PC-9 (cell line): ENCODE measurements around the gene FAM83G. TPM values are rescaled to one million over a fixed set of nuclear protein-coding genes. Genes with fewer than 3 reads are reported as not detected.

Experiments
- BruUV-seq: library from RNA; stranded (reverse); fragments of 400-500 nt; replicated peaks from 2 replicates; lab custom pipeline; 2021; lab: Mats Ljungman, UMichigan
- CTCF ChIA-PET: fragments of 300-600 bp; sonication (Branson Sonifier 250); formaldehyde crosslinking; loops from one replicate; lab custom pipeline; 2022; ENCODE audit warnings: antibody characterized with exemption; lab: Charles Lee
- POLR2A ChIA-PET: fragments of 300-600 bp; sonication (Branson Sonifier 250); formaldehyde crosslinking; loops from one replicate; lab custom pipeline; 2022; ENCODE audit warnings: antibody characterized with exemption; ENCODE audit not compliant: unreplicated experiment; lab: Charles Lee
- DNase-seq, 2 experiments: peaks; one replicate each; pipeline versions ENCODE4 v3.0.0 to v3.0.0-alpha.2; 2015 to 2022; ENCODE audit warnings: mixed read lengths in 1 of 2
- H2AFZ ChIP-seq: fragments of 200-600 bp; sonication (generic); 2 replicates; pipeline ENCODE4 v1.8.1; 2017; ENCODE audit warnings: antibody characterized with exemption
- H3F3A ChIP-seq: fragments of 200-600 bp; sonication (generic); 2 replicates; pipeline ENCODE4 v1.8.1; 2017; ENCODE audit warnings: antibody characterized with exemption, mild to moderate bottlenecking, low read depth; ENCODE audit not compliant: insufficient read depth
- H3K27ac ChIP-seq: fragments of 200-600 bp; sonication (generic); 2 replicates; pipeline ENCODE4 v1.6.1; 2016; ENCODE audit warnings: mixed run types
- H3K27me3 ChIP-seq: fragments of 200-600 bp; sonication (generic); 2 replicates; pipeline ENCODE4 v1.6.1; 2016; ENCODE audit warnings: low read depth, mixed run types; ENCODE audit not compliant: insufficient read depth
- H3K36me3 ChIP-seq: fragments of 200-600 bp; sonication (generic); 2 replicates; pipeline ENCODE4 v1.6.1; 2016; ENCODE audit warnings: low read depth, mixed run types
- H3K4me1 ChIP-seq: fragments of 200-600 bp; sonication (generic); replicated peaks from 2 replicates; pipeline ENCODE4 v1.6.1; 2016; ENCODE audit warnings: mixed run types; ENCODE audit not compliant: insufficient read depth
- H3K4me2 ChIP-seq: fragments of 200-600 bp; sonication (generic); 2 replicates; pipeline ENCODE4 v1.6.1; 2017; ENCODE audit warnings: mixed run types
- H3K4me3 ChIP-seq: fragments of 200-600 bp; sonication (generic); 2 replicates; pipeline ENCODE4 v1.6.1; 2016; ENCODE audit warnings: mixed run types
- H3K79me2 ChIP-seq: fragments of 200-600 bp; sonication (generic); 2 replicates; pipeline ENCODE4 v1.6.1; 2017; ENCODE audit warnings: low read depth, mixed run types
- H3K9me2 ChIP-seq: fragments of 200-600 bp; sonication (generic); 2 replicates; pipeline ENCODE4 v1.8.1; 2017; ENCODE audit warnings: mild to moderate bottlenecking; ENCODE audit not compliant: insufficient read depth
- H3K9me3 ChIP-seq: fragments of 200-600 bp; sonication (generic); 2 replicates; pipeline ENCODE4 v1.8.1; 2016; ENCODE audit warnings: low read depth; ENCODE audit not compliant: insufficient read depth
- H4K20me1 ChIP-seq: fragments of 200-600 bp; sonication (generic); 2 replicates; pipeline ENCODE4 v1.8.1; 2017; ENCODE audit not compliant: insufficient read depth
- EZH2 ChIP-seq: fragments of 200-600 bp; sonication (generic); IDR thresholded peaks from 2 replicates; pipeline ENCODE4 v1.8.0; 2017; ENCODE audit warnings: antibody characterized with exemption, low read depth
- intact Hi-C: fragments of 100-400 bp; cut with micrococcal nuclease; formaldehyde crosslinking; loops from one replicate; pipeline ENCODE4 v1.10.0; 2022; ENCODE audit not compliant: unreplicated experiment
- total RNA-seq: library from RNA; stranded (reverse); gene quantifications from 2 replicates; pipeline ENCODE4 v1.2.3, GENCODE V29; 2021
- TF ChIP-seq, protein P1 (sequence below): fragments of 200-600 bp; sonication (generic); conservative IDR thresholded peaks from 2 replicates; pipeline ENCODE4 v1.6.1; 2017; ENCODE audit warnings: mixed run types, antibody characterized with exemption, mild to moderate bottlenecking, moderate library complexity

Gene FAM83G
- total RNA-seq, 1 experiment from 2014 or later = 30.2 TPM

DNA sequence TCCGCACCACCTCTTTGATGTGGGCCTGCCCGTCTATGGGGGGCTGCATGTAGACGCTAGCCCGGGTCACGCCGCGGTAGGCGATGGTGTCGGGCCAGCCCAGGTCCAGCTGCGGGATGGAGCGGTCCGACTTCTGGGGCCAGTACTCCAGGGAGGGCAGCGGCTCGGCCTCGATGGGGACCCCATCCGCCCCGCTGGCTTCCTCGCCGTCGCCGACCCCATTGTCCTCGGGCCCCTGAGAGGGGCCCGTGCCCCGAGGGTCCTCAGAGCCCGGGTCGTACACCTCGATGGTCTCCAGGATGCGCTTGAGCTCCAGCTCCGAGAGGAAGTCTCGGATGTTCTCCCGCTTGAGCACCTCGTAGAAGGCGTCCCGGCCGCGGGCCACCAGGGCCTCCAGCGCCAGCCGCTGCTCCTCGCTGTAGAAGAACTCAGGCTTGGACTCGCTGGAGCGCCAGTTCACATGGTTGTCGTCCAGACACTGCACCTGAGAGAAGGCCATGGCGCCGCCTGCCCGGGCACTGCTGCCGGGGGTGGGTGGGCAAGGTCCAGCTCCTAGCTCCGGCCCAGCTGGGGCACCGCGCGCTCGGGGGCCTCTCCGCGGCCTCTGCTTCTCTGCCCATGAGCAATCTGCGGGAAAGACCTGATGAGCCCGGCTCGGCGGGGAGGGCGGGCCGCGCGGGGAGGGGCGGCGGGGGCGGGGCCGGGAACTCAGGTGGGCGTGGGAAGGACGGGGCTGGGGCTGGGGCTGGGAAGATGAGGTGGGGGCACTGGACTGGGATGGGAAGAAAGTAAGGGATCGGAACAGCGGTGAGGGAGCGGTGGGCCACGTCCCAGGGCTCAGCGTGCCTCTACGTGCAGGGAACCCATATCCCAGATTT, 782 bp downstream of the FAM83G start:
- peak in 1 of 2 experiments; percentile 69 for DNase-seq
- ChIA-PET CTCF (no interaction called here), POLR2A (interaction anchor here (0.6 to 1.0 kb wide), 4 partner anchors 34 to 641 kb away, joined by 3 to 9 read pairs (median 4); no protein-coding TSS in a partner anchor)
- Histone ChIP-seq H4K20me1 (peaks cover 51% of the 10 kb centered on the region), H3K4me1 (peaks cover 37% of the 10 kb centered on the region), H3K9me2 (no peaks in the 10 kb centered on the region), H3F3A (peaks cover 20% of the 10 kb centered on the region; the same call in 1 of the 2 replicates), H3K79me2 (peaks cover 49% of the 10 kb centered on the region), H3K9me3 (no peaks in the 10 kb centered on the region), H3K36me3 (peaks cover 20% of the 10 kb centered on the region; the same call in 1 of the 2 replicates), H2AFZ (peak overlapping the region; percentile 82), H3K27ac (peak overlapping the region; percentile 63), H3K4me2 (peak overlapping the region; percentile 98), H3K27me3 (no peaks in the 10 kb centered on the region), H3K4me3 (peak overlapping the region; percentile 88)
- intact Hi-C loops = loop anchor here (2.0 to 5.0 kb wide), 2 partner anchors 35 to 146 kb away; partner anchors contain the start of gene PRPSAP2
- TF ChIP-seq, protein P1, sequence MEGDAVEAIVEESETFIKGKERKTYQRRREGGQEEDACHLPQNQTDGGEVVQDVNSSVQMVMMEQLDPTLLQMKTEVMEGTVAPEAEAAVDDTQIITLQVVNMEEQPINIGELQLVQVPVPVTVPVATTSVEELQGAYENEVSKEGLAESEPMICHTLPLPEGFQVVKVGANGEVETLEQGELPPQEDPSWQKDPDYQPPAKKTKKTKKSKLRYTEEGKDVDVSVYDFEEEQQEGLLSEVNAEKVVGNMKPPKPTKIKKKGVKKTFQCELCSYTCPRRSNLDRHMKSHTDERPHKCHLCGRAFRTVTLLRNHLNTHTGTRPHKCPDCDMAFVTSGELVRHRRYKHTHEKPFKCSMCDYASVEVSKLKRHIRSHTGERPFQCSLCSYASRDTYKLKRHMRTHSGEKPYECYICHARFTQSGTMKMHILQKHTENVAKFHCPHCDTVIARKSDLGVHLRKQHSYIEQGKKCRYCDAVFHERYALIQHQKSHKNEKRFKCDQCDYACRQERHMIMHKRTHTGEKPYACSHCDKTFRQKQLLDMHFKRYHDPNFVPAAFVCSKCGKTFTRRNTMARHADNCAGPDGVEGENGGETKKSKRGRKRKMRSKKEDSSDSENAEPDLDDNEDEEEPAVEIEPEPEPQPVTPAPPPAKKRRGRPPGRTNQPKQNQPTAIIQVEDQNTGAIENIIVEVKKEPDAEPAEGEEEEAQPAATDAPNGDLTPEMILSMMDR = no peak
- TF ChIP-seq EZH2 = no peak
- no TSS peak for BruUV-seq

DNA sequence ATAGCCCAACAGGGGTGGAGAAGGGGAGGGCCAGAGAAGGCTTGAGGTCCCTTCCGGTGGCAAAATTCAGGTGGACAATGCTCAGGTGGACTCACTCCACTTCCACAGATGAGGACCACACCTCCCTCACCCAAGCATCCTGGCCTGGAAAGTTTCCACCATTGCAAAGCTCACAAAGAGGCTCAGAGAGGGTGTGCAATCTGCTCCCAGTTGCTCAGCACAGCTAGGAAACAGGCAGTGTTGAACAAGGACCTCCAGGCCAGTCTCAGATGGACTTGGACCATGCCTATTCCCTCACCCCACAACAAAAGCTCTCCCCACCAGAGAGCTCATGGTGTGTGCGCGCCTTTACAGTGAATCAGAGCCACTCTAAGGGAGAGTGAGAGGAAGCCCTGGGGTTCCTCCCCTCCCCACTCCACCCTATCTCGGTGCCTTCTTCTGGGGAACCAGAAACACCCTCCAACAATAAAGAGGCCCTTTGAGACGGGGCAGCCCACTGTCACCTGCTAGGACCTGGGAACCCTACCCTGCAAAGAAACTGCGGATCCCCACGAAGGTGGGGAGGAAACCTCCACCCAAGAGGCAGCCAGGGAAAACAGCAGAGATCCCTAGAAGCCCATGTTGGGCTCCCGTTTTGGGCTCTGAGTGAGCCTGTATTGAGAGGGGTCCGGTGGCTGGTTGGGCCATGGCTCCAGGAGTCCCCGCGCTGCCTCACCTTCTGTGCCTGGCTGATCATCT, 1.6 kb downstream of the FAM83G start:
- no peaks in the 10 kb centered on the region for H3K9me3 ChIP-seq
- ChIA-PET CTCF (interaction anchor here (0.5 kb wide), 1 partner anchor 8 kb away, joined by 6 read pairs; no protein-coding TSS in a partner anchor), POLR2A (interaction anchor here (0.6 to 0.7 kb wide), 2 partner anchors 33 to 145 kb away, joined by 7 to 9 read pairs; no protein-coding TSS in a partner anchor)
- TF ChIP-seq EZH2 = no peak
- TF ChIP-seq, protein P1 = no peak
- no peak for DNase-seq
- H3K36me3 ChIP-seq = peaks cover 20% of the 10 kb centered on the region; the same call in 1 of the 2 replicates
- BruUV-seq = TSS peak; percentile 55
- H3K4me2 ChIP-seq = peak overlapping the region; percentile 98
- H2AFZ ChIP-seq = no peak overlapping the region
- intact Hi-C loops = loop anchor here (5.0 kb wide), 1 partner anchor 146 kb away; the partner anchor contains the start of gene PRPSAP2
- peaks cover 20% of the 10 kb centered on the region; the same call in 1 of the 2 replicates for H3F3A ChIP-seq
- no peaks in the 10 kb centered on the region for H3K9me2 ChIP-seq
- H3K27me3 ChIP-seq = no peaks in the 10 kb centered on the region
- no peak overlapping the region for H3K27ac ChIP-seq
- H3K4me1 ChIP-seq = peaks cover 37% of the 10 kb centered on the region
- peaks cover 57% of the 10 kb centered on the region for H3K79me2 ChIP-seq
- peaks cover 59% of the 10 kb centered on the region for H4K20me1 ChIP-seq
- H3K4me3 ChIP-seq = peak overlapping the region; percentile 88
